BLaER1 treated with 17β-estradiol and CSF1 and Interleukin-3, amounts not matched to agents 10 nM and 100 nM (cell line): ENCODE results near the gene GMPPB.
"Not testable (repeated sequence)": the region's sequence is repeated elsewhere in the genome, so short reads cannot be mapped to it uniquely, and the experiment has no call there.

Source experiments
- H3K27ac ChIP-seq, 11 experiments: shearing (Covaris generic); formaldehyde crosslinking; 2 replicates each; pipeline ENCODE4 v1.8.1; 2022
- H3K27me3 ChIP-seq, 11 experiments: shearing (Covaris generic); formaldehyde crosslinking; 2 replicates each; pipeline ENCODE4 v1.8.1; 2022
- H3K36me3 ChIP-seq, 11 experiments: shearing (Covaris generic); formaldehyde crosslinking; 2 replicates each; pipeline ENCODE4 v1.8.1; 2022
- H3K4me1 ChIP-seq, 10 experiments: shearing (Covaris generic); formaldehyde crosslinking; 2 replicates each; pipeline ENCODE4 v1.8.1; 2022
- H3K4me2 ChIP-seq, 11 experiments: shearing (Covaris generic); formaldehyde crosslinking; 2 replicates each; pipeline ENCODE4 v1.8.1; 2022
- H3K4me3 ChIP-seq, 10 experiments: shearing (Covaris generic); formaldehyde crosslinking; 2 replicates each; pipeline ENCODE4 v1.8.1; 2022
- H3K9ac ChIP-seq, 11 experiments: shearing (Covaris generic); formaldehyde crosslinking; 2 replicates each; pipeline ENCODE4 v1.8.1; 2022
- H3K9me3 ChIP-seq, 11 experiments: shearing (Covaris generic); formaldehyde crosslinking; replicated peaks in 1 of 11; 2 replicates each; pipeline ENCODE4 v1.8.1; 2022
- H4K20me1 ChIP-seq, 11 experiments: shearing (Covaris generic); formaldehyde crosslinking; 2 replicates each; pipeline ENCODE4 v1.8.1; 2022
- Cebpa-rat ChIP-seq, 11 experiments: shearing (Covaris generic); IDR thresholded peaks; 2 replicates each; pipeline ENCODE4 v1.8.1; 2022

The GMPPB gene

DNA sequence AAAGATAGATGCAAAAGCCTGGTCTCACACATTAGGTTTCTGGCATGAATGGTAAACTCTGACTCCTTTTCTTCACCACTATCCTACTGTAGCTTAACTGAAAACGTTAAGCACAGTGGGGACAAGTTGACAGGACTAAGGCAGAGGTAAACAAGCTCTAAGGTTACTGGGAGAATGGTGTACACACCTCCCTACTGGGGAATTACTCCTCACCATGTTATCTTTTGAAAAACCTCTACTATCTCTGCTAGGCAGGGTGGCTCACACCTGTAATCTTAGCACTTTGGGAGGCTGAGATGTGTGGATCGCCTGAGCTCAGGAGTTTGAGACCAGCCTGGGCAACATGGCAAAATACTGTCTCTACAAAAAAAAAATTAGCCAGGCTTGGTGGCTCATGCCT is 33.4 kb upstream of the GMPPB start:
- Histone ChIP-seq H3K9me3 (no peaks in the 10 kb centered on the region), H3K27me3 (no peaks in the 10 kb centered on the region), H3K36me3 (peaks cover 5 to 63% (median 24%) of the 10 kb centered on the region in 11 experiments; a peak in 18 of 22 replicates), H3K4me3 (no peak overlapping the region), H3K4me2 (peak overlapping the region in 1 of 11 experiments; percentile 3; a peak in 1 of 22 replicates), H3K4me1 (peaks cover 6 to 23% (median 8%) of the 10 kb centered on the region in 10 experiments; a peak in 12 of 20 replicates), H3K9ac (no peak overlapping the region), H4K20me1 (peaks cover 88 to 100% (median 100%) of the 10 kb centered on the region in 11 experiments), H3K27ac (no peak overlapping the region)
- no peak for TF ChIP-seq Cebpa-rat (IDR thresholded peaks at IDR 0.05)

DNA sequence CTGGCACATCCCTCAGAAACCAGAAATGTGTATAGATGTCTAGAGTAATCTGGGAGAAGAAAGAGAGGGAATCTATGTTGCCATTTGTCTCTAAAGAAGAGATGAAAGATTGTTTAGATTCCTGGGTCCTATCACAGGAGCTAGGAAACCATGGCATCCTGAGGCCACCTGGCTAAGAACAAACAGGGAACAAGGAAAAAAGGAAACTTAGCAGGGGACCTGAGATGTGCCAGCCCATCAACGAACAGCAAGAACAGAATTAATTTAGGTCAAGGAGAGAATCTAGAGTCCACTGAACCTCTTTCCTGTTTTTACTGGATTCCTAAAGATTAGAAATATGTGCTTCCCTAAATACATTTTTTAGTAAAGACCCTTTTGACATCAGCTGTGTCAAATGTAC is 32.3 kb upstream of the GMPPB start:
- H4K20me1 ChIP-seq, result peaks cover 83 to 100% (median 99%) of the 10 kb centered on the region in 11 experiments
- no peak overlapping the region for H3K4me2 ChIP-seq
- H3K9me3 ChIP-seq, result no peaks in the 10 kb centered on the region
- H3K27ac ChIP-seq, result no peak overlapping the region
- H3K4me1 ChIP-seq, result peaks cover 6 to 23% (median 8%) of the 10 kb centered on the region in 10 experiments; a peak in 12 of 20 replicates
- no peak for TF ChIP-seq Cebpa-rat (IDR thresholded peaks at IDR 0.05)
- H3K4me3 ChIP-seq, result no peak overlapping the region
- H3K36me3 ChIP-seq, result peaks cover 11 to 66% (median 24%) of the 10 kb centered on the region in 11 experiments; a peak in 19 of 22 replicates
- no peaks in the 10 kb centered on the region for H3K27me3 ChIP-seq
- H3K9ac ChIP-seq, result no peak overlapping the region

DNA sequence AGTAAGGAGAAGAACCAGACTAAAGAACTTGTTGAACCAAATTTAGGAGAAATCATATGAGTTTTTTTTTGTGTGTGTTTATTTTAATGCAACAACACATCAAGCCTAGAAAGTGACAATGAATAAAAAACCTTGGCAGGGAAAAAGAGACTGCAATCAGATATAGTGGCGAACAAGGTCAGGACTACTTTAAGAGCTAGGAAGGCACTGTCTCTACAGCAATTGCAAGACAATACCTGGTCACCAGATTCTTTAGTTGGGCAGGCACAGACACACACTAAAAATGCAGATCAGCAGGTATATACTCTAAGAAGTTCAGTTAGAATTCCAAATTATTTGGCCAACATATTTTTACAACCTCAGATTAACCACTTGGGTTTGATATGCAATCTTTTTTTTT is 30.8 kb upstream of the GMPPB start:
- H3K36me3 ChIP-seq, result peaks cover 18 to 68% (median 30%) of the 10 kb centered on the region in 11 experiments; a peak in 21 of 22 replicates
- H4K20me1 ChIP-seq, result peaks cover 84 to 100% (median 99%) of the 10 kb centered on the region in 11 experiments
- H3K4me2 ChIP-seq, result no peak overlapping the region
- no peak overlapping the region for H3K27ac ChIP-seq
- H3K4me3 ChIP-seq, result no peak overlapping the region
- no peak for TF ChIP-seq Cebpa-rat (IDR thresholded peaks at IDR 0.05)
- no peaks in the 10 kb centered on the region for H3K27me3 ChIP-seq
- H3K9ac ChIP-seq, result no peak overlapping the region
- H3K9me3 ChIP-seq, result no peaks in the 10 kb centered on the region
- H3K4me1 ChIP-seq, result peaks cover 0 to 11% (median 7%) of the 10 kb centered on the region in 10 experiments; a peak in 7 of 20 replicates

DNA sequence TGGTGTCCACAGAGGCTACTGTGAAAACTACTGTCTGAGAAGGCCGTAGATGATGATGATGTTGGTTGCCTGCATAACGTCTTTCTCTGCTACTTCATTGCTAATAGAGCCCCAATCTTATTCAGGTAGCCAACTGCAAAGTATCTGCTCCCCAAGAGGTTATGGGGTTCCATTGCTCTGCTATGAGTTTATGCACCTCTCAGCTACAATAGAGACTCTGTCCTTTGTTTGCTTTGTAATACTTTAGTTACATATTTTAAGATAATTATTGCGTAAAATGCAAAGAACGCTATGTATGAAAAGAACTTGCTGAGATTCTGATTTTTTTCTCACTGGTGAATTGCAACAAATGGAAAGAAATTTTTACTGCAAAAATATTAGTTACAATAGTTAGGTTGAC is 27.8 kb upstream of the GMPPB start:
- TF ChIP-seq Cebpa-rat (IDR thresholded peaks at IDR 0.05), result no peak
- H3K27me3 ChIP-seq, result no peaks in the 10 kb centered on the region
- no peak overlapping the region for H3K4me2 ChIP-seq
- H3K4me3 ChIP-seq, result no peak overlapping the region
- peaks cover 0 to 8% (median 0%) of the 10 kb centered on the region in 10 experiments; a peak in 2 of 20 replicates for H3K4me1 ChIP-seq
- peaks cover 68 to 100% (median 95%) of the 10 kb centered on the region in 11 experiments for H4K20me1 ChIP-seq
- no peak overlapping the region for H3K9ac ChIP-seq
- peaks cover 43 to 72% (median 57%) of the 10 kb centered on the region in 11 experiments for H3K36me3 ChIP-seq
- H3K27ac ChIP-seq, result no peak overlapping the region
- no peaks in the 10 kb centered on the region for H3K9me3 ChIP-seq

DNA sequence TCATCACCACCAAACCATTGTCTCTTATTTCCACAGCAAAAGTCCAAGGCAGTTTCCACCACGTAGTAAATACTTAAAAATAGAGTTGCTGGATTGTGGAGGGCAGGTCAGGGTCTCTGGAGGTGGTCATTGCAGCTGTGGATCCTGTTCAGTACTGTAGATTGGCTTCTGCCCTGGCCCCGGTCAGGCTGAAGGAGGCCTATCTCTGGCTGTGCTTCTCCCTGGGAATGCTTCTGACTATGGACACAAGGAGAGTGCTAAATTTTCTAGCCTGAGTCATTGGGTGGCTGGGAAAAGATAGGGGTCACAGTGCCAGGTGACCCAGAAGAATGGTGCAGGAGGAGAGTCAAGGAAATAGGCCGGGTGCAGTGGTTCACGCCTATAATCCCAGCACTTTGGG is 26.3 kb upstream of the GMPPB start:
- Histone ChIP-seq H4K20me1 (peaks cover 65 to 100% (median 94%) of the 10 kb centered on the region in 11 experiments), H3K27ac (no peak overlapping the region), H3K4me3 (no peak overlapping the region), H3K9ac (no peak overlapping the region), H3K9me3 (no peaks in the 10 kb centered on the region), H3K4me1 (peaks cover 0 to 8% (median 0%) of the 10 kb centered on the region in 10 experiments; a peak in 2 of 20 replicates), H3K27me3 (no peaks in the 10 kb centered on the region), H3K36me3 (peaks cover 58 to 80% (median 69%) of the 10 kb centered on the region in 11 experiments), H3K4me2 (no peak overlapping the region)
- no peak for TF ChIP-seq Cebpa-rat (IDR thresholded peaks at IDR 0.05)

DNA sequence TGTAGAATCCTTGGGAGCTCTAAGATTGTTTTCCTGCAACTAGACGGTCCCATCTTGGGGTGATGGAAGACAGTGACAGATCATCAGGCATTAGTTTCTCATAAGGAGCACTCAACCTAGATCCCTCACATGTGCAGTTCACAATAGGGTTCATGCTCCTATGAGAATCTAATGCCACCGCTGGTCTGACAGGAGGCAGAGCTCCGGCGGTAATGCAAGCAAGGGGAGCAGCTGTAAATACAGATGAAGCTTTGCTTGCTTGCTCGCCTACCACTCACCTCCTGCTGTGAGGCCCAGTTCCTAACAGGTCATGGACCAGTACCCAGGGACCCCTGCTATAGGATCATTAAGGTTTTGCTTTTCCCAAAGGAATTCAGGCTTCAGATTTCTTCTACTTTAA is 25.1 kb upstream of the GMPPB start:
- H3K9me3 ChIP-seq, H3K9ac ChIP-seq, H3K4me2 ChIP-seq, H3K4me3 ChIP-seq, H3K27ac ChIP-seq, H3K27me3 ChIP-seq, H3K4me1 ChIP-seq: not testable (repeated sequence)
- Histone ChIP-seq H3K36me3 (peaks cover 69 to 92% (median 80%) of the 10 kb centered on the region in 11 experiments), H4K20me1 (peaks cover 57 to 100% (median 92%) of the 10 kb centered on the region in 11 experiments)

- H3K36me3 ChIP-seq, result peaks cover 78 to 98% (median 89%) of the 10 kb centered on the region in 11 experiments
- H4K20me1 ChIP-seq, result peaks cover 49 to 100% (median 92%) of the 10 kb centered on the region in 11 experiments
- H3K9me3 ChIP-seq, result no peaks in the 10 kb centered on the region
- no peaks in the 10 kb centered on the region for H3K27me3 ChIP-seq
- H3K9ac ChIP-seq, result no peak overlapping the region
- H3K4me2 ChIP-seq, result no peak overlapping the region
- no peaks in the 10 kb centered on the region; a peak in 1 of 20 replicates for H3K4me1 ChIP-seq
- H3K4me3 ChIP-seq, result no peak overlapping the region
- H3K27ac ChIP-seq, result no peak overlapping the region
- TF ChIP-seq Cebpa-rat (IDR thresholded peaks at IDR 0.05), result no peak
These were observed 24.2 kb upstream of the GMPPB start for GRCh38 chr3:49747792-49748480.

DNA sequence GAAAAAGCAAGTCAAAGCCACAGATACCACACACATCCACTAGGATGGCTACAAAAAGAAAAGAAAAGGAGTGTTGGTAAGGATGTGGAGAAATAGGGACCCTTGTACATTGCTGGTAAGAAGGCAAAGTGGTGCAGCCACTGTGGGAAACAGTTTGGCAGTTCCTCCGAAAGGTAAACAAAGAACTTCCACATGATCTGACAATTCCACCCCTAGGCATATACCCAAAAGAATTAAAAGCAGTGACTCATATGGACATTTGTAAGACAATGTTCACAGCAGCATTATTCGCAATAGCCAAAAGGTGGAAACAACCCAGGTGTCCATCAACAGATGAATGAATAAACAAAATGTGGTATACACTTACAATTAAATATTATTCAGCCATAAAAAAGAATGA is 22.2 kb upstream of the GMPPB start:
- H3K4me3 ChIP-seq, result no peak overlapping the region
- H4K20me1 ChIP-seq, result peaks cover 40 to 99% (median 85%) of the 10 kb centered on the region in 11 experiments; a peak in 21 of 22 replicates
- TF ChIP-seq Cebpa-rat (IDR thresholded peaks at IDR 0.05), result no peak
- H3K9me3 ChIP-seq, result no peaks in the 10 kb centered on the region
- H3K9ac ChIP-seq, result no peak overlapping the region
- H3K36me3 ChIP-seq, result peaks cover 86 to 100% (median 94%) of the 10 kb centered on the region in 11 experiments
- no peak overlapping the region for H3K27ac ChIP-seq
- no peak overlapping the region for H3K4me2 ChIP-seq
- H3K4me1 ChIP-seq, result no peaks in the 10 kb centered on the region; a peak in 1 of 20 replicates
- no peaks in the 10 kb centered on the region for H3K27me3 ChIP-seq

- H3K4me3 ChIP-seq, result no peak overlapping the region
- H4K20me1 ChIP-seq, result peaks cover 20 to 89% (median 57%) of the 10 kb centered on the region in 11 experiments; a peak in 19 of 22 replicates
- no peaks in the 10 kb centered on the region for H3K27me3 ChIP-seq
- peaks cover 73 to 100% (median 96%) of the 10 kb centered on the region in 11 experiments for H3K36me3 ChIP-seq
- H3K4me2 ChIP-seq, result no peak overlapping the region
- H3K9ac ChIP-seq, result no peak overlapping the region
- H3K4me1 ChIP-seq, result peaks cover 0 to 11% (median 0%) of the 10 kb centered on the region in 10 experiments; a peak in 3 of 20 replicates
- no peak overlapping the region for H3K27ac ChIP-seq
- no peak for TF ChIP-seq Cebpa-rat (IDR thresholded peaks at IDR 0.05)
- no peaks in the 10 kb centered on the region for H3K9me3 ChIP-seq
These were observed 16.7 kb upstream of the GMPPB start for GRCh38 chr3:49740427-49740826.
